ENCODE results near the gene COL8A2.

DNA sequence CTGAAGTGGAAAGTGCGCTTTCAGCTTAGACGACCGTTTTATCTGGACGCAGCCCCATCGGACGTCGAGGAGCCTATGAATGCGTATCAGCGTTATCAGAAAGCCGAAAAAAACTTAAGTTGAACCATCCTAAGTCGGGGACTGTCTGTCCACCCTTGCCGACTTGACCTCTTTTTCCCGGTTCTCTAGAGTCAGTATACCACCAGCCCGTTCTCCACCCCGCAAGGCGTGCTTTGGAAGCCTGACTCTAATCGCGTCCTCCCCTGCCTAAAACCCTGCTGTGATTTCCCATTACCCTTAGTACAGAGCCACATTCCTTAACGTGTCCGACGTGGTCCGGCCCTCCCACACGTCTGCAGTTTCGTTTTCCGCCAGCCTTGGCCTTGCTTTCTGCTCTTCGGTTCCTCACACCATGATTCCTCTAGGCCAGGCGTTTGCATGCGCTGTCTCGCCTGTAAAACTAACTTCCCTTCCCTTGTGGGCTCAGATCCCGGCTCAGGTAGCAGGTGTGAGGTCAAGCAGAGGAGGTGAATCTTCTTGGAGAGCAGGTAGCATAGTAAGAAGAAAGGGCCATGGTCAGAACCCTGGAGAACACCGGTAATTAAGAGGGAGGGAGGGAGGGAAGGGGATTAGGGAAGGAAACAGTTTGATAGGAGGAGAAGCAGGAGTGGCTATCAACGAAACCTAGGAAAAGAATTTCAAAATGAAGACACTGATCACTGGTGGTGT is 35.5 kb downstream of the COL8A2 start:
- TF ChIP-seq CTCF (IDR thresholded peaks at IDR 0.05) (no peak), EP300 (IDR thresholded peaks at IDR 0.05; ENCODE audit: low read depth) (no peak), POLR2A (IDR thresholded peaks at IDR 0.05) (no peak), POLR2AphosphoS5 (IDR thresholded peaks at IDR 0.05) (no peak)
